GM19452 (cell line): ENCODE measurements around the gene P2RY8.
"Not testable (repeated sequence)": the region's sequence is repeated elsewhere in the genome, so short reads cannot be mapped to it uniquely, and the experiment has no call there.

ENCODE experiments used
- ATAC-seq: cut with Tn5 transposase; IDR thresholded peaks from one replicate; pipeline ENCODE4 v1.9.1; 2021; ENCODE audit not compliant: unreplicated experiment

Gene P2RY8

DNA sequence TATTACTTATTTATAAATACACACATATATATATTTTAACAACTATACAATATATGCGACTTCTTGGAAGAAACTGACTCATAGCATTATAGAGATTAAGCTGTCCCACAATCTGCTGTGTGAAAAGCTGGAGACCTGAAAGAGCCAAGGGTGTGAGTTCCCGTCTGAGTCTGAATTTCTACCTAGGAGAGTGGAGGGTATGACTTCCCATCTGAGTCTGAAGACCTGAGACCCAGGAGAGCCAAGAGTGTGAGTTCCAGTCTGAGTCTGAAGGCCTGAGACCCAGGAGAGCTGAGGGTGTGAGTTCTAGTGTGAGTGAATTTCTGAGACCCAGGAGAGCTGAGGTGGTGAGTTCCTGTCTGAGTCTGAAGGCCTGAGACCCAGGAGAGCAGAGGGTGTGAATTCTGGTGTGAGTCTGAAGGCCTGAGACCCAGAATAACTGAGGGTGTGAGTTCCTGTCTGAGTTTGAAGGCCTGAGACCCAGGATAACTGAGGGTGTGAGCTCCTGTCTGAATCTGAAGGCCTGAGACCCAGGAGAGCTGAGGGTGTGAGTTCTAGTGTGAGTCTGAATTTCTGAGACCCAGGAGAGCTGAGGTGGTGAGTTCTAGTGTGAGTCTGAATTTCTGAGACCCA is 8.9 kb upstream of the P2RY8 start:
- ATAC-seq = no peak

DNA sequence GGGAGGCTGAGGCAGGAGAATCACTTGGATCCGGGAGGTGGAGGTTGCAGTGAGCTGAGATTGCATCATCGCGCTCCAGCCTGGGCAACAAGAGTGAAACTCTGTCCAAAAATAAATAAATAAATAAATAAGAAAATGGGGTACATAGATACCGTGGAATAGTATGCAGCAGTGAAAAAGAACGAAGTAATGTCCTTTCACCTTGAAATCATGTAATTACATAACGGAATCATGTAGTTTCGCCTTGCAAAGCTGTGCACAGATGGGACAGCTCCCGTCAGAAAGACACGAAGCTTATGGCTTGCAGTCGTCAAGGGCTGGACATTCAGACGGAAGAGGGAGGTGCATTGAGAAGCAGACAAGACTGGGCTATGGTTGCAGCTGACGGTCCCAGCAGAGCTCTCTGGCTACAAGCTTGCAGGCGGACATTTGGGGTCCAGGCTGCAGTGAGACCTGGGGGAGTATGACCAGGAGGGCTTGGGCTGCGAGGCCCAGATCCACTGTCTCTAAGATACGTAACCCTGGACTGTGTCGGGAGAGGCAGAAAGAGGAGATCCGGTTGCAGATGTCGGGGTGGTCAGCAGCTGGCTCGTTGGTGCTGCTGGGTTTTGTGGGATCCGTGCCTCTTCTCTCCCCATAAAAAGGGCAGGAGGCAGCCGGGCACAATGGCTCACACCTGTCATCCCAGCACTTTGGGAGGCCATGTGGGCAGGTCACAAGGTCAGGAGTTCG is 6.2 kb upstream of the P2RY8 start:
- ATAC-seq = no peak

DNA sequence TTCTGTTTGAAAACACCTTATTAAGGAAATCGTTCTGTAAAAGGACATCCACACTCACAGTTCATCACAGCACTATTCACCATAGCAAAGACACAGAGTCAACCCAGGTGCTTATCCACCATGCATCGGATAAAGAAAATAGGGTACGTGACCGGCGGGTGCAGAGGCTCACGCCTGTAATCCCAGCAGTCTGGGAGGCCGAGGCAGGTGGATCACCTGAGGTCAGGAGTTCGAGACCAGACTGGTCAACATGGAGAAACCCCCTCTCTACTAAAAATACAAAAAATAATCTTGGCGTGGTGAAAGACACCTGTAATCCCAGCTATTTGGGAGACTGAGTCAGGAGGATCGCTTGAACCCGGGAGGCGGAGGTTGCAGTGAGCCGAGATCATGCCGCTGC is 2.2 kb upstream of the P2RY8 start:
- ATAC-seq = not testable (repeated sequence)

DNA sequence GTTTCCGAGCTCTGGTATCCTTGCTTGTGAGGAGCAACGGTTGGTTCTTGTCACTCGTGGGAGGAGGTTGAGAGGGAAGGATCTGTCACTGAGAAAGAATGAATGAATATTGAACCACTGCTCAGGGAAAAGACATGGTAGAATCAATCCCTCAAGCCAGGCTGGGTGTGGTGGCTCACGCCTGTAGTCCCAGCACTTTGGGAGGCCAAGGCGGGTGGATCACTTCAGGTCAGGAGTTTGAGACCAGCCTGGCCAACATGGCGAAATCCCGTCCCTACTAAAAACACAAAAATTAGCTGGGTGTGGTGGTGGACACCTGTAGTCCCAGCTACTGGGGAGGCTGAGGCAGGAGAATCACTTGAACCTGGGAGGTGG is 718 bp upstream of the P2RY8 start:
- ATAC-seq = not testable (repeated sequence)

DNA sequence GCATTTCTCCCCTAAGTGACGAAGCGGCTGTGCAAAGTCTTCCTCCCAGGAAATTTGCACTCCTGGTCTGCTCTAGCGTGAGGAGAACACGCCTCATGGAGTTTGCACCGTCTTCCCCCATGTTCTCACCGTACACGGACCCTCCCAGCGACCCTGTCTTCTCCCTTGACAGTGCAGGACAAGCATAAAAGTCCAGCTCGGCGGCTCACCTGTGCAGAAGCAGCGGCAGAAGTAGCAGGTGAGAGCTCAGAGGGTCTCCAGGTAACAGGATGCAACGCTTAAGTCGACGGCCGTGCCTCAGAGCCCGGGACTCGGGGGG is 314 bp downstream of the P2RY8 start:
- no peak for ATAC-seq

DNA sequence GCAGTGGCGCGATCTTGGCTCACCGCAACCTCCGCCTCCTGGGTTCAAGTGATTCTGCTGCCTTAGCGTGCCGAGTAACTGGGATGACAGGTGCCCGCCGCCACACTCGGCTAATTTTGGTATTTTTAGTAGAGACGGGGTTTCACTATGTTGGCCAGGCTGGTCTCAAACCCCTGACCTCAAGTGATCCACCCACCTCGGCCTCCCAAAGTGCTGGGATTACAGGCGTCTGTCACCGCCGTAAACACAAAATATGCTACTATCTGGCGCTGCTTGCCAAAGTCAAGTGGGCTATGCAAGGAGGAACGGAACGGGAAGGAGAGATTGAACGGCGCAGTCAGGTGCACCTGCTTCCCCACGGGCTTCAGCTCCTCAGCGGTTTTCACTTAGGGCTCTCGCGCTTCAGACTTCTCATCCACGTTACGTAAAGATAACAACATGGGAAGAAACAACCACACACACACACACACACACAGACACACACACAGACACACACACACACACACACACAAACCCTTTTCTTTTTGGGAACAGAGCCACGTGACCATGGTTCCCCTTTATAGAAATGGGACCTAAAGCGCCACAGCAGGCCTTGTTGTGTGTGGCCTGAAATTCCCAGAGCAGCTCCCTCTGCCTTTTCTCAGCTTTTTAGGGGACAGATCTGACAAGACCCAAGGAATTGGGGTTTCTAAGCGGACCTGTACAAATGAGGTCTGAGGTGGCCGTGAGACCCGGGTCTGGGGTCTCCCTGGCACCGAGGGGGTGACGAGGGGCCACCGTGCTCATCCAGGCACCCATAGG is 1.5 kb downstream of the P2RY8 start:
- ATAC-seq = peak; percentile 27

DNA sequence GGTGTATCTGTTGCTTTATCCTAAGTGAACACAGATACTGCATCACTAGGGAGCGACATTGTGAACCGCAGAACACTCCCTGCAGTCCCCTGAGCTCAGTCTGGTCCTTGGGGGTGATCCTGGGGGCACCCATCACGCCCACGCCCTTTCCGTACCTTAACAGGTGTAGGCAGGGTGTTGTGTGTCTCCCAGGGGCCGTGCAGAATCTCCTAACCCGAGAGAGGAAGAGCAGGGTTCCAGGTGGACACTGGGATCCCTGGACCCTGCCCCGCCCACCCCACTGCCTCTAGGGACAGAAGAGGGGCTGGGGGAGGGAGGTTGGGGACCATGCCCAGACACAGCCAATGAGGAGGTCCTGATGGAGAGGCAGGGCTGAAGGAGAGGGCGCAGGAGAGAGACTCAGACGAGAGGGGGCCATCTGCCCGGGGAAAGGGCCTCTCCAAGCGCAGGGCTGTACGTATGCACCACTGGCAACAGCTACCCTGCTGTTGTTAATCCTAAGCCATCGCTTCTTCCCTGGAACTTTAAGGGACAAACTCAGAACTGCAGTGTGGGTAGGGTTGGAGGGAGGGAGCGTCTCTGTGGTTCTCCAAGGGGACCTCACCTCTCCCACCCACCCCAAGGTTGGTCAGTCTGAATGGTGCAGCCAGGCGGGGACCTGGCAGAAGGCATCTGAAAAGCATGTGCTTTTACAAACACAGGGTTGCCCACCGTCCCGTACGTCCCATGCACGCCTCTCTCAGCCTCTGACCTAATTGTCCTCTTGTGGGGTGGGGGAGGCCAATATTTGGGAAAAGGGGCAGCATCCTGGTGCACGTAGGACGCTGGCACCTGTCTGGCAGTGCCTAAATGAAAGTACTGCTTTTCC is 2.5 kb downstream of the P2RY8 start:
- peak; percentile 20 for ATAC-seq

DNA sequence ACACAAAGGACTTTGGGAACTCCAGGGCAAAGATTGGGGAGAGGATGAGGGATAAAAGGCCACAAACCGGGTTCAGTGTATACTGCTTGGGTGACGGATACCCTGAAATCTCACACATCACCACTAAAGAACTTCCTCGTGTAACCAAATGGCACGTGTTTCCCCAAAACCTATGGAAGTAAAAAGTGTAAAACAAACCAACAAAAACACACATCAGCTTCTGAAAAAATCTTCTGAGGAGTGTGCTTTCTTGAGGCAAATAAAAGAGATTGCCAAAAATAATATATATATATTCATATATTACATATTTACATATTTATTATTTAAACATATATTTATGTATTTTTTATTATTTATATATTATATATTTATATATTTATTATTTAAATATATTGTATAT is 3.9 kb downstream of the P2RY8 start:
- ATAC-seq = no peak

DNA sequence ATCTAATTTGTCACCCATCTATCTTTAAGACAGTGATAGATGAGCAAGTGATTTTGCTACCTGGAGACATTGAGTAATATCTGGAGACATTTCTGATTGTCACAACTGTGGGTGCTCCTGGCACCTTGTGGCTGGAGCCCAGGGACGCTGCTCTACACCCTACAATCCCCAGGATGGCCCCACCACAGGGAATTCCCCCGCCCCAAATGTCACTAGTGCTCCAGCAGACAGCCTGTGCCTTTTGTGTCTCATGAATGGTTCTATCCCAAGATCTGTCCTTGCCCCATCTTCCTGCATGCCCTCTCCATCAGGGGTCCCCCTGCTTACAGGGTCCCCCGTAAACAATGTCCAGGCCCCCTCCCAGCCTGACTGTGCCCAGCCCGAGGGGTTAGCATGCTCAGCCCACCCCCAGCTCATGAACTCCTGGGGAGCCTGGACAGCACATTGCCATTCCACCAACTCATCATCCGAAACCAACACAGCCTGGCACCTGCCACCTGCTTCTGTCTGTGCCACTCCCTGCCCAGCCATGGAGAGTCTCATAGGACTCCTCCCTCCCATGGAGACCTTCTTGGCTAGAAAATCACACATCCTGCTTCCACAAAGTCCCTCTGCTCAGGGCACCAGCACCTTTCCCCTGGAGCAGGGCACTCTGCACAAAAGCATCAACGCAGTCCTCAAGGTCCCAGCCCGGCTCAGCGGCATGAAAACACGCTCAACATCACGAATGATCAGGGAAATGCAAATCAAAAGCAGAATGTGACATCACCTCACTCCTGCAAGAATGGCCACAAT is 5.7 kb downstream of the P2RY8 start:
- ATAC-seq = no peak

DNA sequence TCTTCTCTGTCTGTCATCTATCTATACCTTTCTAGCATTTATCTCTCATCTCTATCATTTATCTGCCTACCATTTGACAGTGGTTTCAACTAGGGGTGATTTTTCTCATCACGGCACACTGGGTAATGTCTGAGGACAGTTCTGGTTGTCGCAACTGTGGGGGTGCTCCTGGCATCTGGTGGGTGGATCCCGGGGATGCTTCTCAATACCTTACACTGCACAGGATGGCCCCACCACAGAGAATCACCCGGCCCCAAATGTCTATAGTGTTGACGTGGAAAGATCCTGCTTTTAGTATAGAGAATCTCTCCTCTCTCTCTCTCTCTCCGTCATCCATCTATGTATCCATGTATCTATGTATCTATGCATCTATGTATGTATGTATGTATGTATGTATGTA is 7.2 kb downstream of the P2RY8 start:
- ATAC-seq = no peak

DNA sequence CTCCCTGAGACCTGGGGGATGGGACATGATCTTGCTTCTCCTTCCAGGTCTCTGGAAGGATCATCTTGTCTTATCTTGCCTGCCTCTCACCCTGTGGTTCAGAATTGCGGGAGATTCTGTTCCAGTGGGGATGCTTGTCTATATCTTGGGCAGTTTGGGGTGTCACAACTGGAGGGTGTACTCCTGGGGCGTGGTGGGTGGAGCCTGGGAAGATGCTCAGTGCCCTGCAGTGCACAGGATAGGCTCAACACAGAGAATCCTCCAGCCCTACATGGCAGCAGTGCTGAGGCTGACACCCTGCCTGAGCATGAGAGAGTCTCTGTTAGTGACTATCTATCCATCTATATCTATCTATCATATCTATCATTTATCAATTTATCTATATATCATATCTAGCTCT is 7.7 kb downstream of the P2RY8 start:
- ATAC-seq = no peak

DNA sequence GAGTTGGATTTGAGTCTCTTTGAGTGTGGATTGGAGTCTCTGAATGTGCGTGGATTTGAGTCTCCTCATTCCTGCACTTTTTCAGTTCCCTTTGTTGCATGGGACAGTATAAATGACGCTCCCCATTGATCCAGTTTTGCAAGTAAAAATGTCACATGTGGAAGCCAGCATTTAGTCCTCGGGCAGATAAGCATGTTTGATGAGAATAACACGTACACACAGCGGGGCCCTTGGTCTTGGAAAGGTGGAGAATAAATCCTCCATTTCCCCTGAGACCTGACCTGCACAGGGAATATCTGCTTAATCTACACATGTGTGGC is 8.1 kb downstream of the P2RY8 start:
- ATAC-seq = no peak

DNA sequence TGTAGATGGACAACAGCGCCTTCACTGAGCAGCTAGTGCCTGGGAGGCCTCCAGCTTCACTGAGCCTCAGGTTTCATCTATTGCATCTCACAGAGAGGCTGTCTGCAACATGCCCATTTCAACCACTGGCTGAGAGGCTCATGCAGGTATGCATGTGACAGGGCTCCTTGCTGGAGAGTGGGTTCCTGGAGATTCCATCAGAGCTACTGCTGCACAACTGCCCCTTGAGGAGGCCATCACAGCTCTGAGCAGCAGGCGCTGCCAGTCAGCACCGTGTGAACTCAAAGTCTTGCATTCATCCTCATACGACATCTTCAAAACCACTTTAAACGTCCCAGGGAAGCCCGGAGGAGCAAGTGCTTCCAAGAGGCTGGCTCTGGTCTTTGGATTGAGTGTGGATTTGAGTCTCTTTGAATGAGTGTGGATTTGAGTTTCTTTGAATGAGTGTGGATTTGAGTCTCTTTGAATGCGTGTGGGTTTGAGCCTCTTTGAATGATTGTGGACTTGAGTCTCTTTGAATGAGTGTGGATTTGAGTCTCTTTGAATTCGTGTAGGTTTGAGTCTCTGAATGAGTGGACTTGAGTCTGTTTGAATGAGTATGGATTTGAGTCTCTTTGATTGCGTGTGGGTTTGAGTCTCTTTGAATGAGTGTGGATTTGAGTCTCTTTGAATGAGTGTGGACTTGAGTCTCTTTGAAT is 8.7 kb downstream of the P2RY8 start:
- ATAC-seq = no peak

DNA sequence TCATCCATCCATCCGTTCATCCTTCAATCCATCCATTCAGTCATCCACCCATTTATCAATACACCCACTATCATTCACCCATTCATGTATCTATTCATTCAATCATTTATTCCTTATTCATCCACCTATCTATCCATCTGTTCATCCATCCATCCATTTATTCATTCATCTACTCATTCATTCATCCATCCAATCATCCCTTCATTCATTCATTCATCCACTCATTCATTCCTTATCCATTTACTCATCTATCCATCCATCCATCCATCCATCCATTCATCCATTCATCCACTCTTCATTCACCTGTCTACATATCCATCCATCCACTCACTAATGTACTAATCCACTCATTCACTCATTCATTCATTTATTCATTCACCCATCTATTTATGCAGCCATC is 9.5 kb downstream of the P2RY8 start:
- ATAC-seq = no peak

DNA sequence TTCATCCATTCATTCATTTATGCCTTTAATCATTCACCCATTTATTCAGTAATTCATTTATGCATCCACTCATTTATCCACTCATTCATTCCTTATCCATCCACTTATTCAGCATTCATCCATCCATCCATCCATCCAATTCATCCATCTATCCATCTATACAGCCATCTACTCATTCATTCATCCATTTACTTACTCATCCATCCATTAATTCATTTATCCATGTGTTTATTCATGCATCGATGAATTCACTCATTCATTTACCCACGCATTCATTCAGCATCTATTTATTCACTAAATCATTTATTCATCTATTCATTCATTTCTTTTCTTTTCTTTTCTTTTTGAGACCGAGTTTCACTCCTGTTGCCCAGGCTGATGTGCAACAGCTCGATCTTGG is 10.4 kb downstream of the P2RY8 start:
- ATAC-seq = no peak

DNA sequence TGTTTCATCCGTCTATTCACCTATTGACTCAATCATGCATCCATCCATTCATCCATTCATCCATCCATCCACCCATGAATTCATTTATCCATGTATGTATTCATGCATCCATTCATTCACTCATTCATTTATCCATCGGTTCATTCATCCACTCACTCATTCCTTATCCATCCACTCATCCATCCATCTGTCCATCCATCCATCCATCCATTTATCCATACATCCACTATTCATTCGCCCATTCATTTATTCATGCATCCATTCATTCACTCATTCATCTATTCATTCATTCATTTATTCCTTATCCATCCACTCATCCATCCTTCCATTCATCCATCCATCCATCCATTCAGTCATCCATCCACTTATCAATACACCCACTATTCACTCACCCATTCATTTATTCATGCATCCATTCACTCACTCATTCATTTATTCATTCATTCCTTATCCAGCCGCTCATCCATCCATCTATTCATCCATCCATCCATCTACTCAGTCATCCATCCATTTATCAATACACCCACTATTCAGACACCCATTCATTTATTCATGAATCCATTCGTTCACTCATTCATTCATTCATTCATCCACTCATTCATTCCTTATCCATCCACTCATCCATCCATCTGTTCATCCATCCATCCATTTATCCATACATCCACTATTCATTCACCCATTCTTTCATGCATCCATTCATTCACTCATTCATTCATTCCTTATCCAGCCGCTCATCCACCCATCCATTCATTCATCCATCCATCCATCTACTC is 11.2 kb downstream of the P2RY8 start:
- ATAC-seq = no peak

DNA sequence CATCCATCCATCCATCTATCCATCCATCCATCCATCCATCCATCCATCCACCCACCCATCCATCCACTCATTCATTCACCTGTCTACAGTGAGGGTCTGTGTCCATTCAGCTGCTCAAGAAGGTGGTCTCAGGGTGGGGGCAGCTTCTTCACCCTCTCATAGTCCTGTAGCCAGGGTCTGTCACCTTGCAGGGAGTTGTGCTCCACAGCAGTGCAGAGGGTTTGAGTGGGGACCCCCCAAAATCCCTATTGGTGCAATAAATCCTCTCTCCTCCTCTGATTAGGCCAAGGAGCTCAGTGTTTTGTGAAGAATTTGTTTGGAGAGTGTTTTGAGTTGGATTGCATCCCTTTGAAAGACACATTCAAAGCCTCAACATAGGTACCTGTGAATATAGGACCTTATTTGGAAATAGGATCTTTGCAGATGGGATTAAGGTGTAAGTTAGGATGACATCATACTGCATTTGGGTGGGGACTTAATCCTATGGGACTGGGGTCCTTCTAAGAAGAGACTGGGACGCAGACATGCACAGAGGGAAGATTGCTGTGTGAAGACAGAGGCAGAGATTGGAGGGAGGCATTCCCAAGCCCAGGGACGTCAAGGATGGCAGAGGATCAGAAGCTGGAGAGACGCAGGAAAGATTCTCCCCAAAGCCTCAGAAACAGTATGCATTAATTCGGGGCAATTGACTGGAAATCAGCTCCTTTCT is 12.0 kb downstream of the P2RY8 start:
- no peak for ATAC-seq

DNA sequence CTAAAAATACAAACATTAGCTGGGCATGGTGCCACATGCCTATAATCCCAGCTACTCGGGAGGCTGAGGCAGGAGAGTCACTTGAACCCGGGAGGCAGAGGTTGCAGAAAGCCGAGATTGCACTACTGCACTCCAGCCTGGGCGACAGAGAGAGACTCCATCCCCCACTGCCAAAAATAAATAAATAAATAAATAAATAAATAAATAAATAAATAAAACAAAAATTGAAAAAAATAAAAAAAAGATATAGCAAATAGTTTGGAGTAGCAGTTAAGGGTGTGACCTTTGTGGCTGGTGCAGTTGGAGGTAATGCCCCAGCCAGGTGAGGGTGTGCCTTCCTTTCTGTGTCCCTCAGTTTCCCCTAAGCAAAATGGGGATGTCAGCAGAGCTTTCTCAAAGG is 14.1 kb downstream of the P2RY8 start:
- not testable (repeated sequence) for ATAC-seq

DNA sequence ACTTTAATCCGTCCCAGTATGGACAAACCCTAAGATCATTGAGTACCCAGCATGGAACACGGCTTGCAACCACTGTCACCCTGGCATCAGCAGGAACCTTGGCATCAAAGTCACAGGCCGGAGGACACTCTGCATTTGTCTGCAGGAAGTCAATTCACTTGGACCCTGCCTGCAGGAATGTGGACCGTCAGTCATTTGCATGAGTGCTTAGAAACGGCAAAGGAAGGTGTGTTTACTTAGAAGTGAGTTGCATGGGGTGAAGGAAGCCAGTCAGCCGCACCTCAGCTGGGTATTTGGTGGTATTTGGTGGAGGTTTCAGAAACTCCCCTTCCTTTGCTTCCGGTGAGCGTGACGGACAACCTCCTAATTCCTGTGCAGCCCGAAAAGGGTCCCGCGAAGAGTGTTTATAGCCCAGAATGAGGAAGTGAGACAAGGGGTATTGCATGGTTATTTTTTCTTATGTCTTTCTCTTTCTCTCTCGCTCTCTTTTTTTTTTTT is 15.5 kb downstream of the P2RY8 start:
- ATAC-seq = peak; percentile 74
